SU-DHL-6 (cell line): ENCODE data around the gene FBH1.

Source experiments
- H2AFZ ChIP-seq: fragments of 200-600 bp; sonication (generic); 2 replicates; pipeline ENCODE4 v1.6.1; 2014; ENCODE audit warnings: low read depth, mild to moderate bottlenecking, moderate library complexity, mixed read lengths, antibody characterized with exemption, low read length; ENCODE audit not compliant: severe bottlenecking
- H3F3A ChIP-seq: fragments of 200-600 bp; shearing (Covaris generic); 2 replicates; pipeline ENCODE4 v1.6.0; 2016; ENCODE audit warnings: antibody characterized with exemption, mild to moderate bottlenecking; ENCODE audit not compliant: insufficient read depth
- H3K27ac ChIP-seq: fragments of 200-600 bp; sonication (generic); 2 replicates; pipeline ENCODE4 v1.5.1; 2016; ENCODE audit warnings: low read depth, mild to moderate bottlenecking, low read length, moderate library complexity, mixed read lengths
- H3K27me3 ChIP-seq: fragments of 200-600 bp; sonication (generic), shearing (Covaris generic); 2 replicates; pipeline ENCODE4 v1.6.0; 2014; ENCODE audit warnings: mild to moderate bottlenecking, low read length
- H3K36me3 ChIP-seq: fragments of 200-600 bp; sonication (generic); 2 replicates; pipeline ENCODE4 v1.6.1; 2014; ENCODE audit warnings: mild to moderate bottlenecking, low read length, mixed read lengths
- H3K4me2 ChIP-seq: fragments of 300-600, 200-600 bp; shearing (Covaris generic), sonication (generic); 2 replicates; pipeline ENCODE4 v1.6.0; 2014; ENCODE audit warnings: low read length, low read depth, mild to moderate bottlenecking; ENCODE audit not compliant: poor library complexity, severe bottlenecking
- H3K4me3 ChIP-seq: fragments of 200-600 bp; sonication (generic); 2 replicates; pipeline ENCODE4 v1.5.1; 2014; ENCODE audit warnings: antibody characterized with exemption, low read length, mild to moderate bottlenecking, mixed read lengths; ENCODE audit not compliant: insufficient read depth, poor library complexity, severe bottlenecking
- H3K79me2 ChIP-seq: fragments of 200-600 bp; sonication (generic); 2 replicates; pipeline ENCODE4 v1.6.1; 2014; ENCODE audit warnings: mild to moderate bottlenecking, low read length, moderate library complexity; ENCODE audit not compliant: insufficient read depth
- H3K9ac ChIP-seq: fragments of 200-600 bp; sonication (generic); 2 replicates; pipeline ENCODE4 v1.7.0; 2014; ENCODE audit warnings: mild to moderate bottlenecking, low read length
- H3K9me2 ChIP-seq: fragments of 200-600 bp; sonication (generic); replicated peaks from 2 replicates; pipeline ENCODE4 v1.6.1; 2014; ENCODE audit warnings: low read length; ENCODE audit not compliant: insufficient read depth
- H3K9me3 ChIP-seq: fragments of 200-600 bp; sonication (generic); 2 replicates; pipeline ENCODE4 v1.6.1; 2014; ENCODE audit warnings: low read length, mixed read lengths; ENCODE audit not compliant: insufficient read depth
- H4K20me1 ChIP-seq: fragments of 200-600 bp; sonication (generic); 2 replicates; pipeline ENCODE4 v1.6.1; 2014; ENCODE audit warnings: low read depth, mild to moderate bottlenecking, antibody characterized with exemption, low read length, moderate library complexity, mixed read lengths
- CTCF ChIP-seq: fragments of 200-600 bp; sonication (generic); IDR thresholded peaks from one replicate; pipeline ENCODE4 v1.5.1; 2017; ENCODE audit warnings: antibody characterized with exemption, mild to moderate bottlenecking, low read length, moderate library complexity; ENCODE audit not compliant: insufficient read depth, poor library complexity, severe bottlenecking
- EZH2phosphoT487 ChIP-seq: fragments of 200-600 bp; sonication (generic), shearing (Covaris generic); conservative IDR thresholded peaks from 2 replicates; pipeline ENCODE4 v1.6.1; 2018; ENCODE audit warnings: mild to moderate bottlenecking, antibody characterized with exemption, low read length, moderate library complexity, mixed read lengths

The FBH1 gene

GRCh38 chr10:5898163-5898562, 8.1 kb downstream of the FBH1 start:
- H3K79me2 ChIP-seq, result peaks cover 21% of the 10 kb centered on the region; the same call in 1 of the 2 replicates
- no peaks in the 10 kb centered on the region for H3K9me3 ChIP-seq
- no peaks in the 10 kb centered on the region for H4K20me1 ChIP-seq
- H3K4me2 ChIP-seq, result no peak overlapping the region
- H3K27me3 ChIP-seq, result no peaks in the 10 kb centered on the region
- H3F3A ChIP-seq, result no peaks in the 10 kb centered on the region
- H3K4me3 ChIP-seq, result no peak overlapping the region
- H3K9ac ChIP-seq, result no peak overlapping the region
- TF ChIP-seq EZH2phosphoT487 (no peak), CTCF (no peak)
- no peaks in the 10 kb centered on the region for H3K9me2 ChIP-seq
- no peak overlapping the region for H2AFZ ChIP-seq
- H3K27ac ChIP-seq, result no peak overlapping the region
- no peaks in the 10 kb centered on the region for H3K36me3 ChIP-seq

GRCh38 chr10:5900247-5900646, 10.2 kb downstream of the FBH1 start:
- Histone ChIP-seq H3K4me3 (no peak overlapping the region), H3K79me2 (0 out of 2 replicates have a peak, but pooled peaks cover 11% of the 10 kb centered on the region), H3K36me3 (no peaks in the 10 kb centered on the region), H3K9ac (no peak overlapping the region), H3K27me3 (no peaks in the 10 kb centered on the region), H3K4me2 (no peak overlapping the region), H3K9me2 (no peaks in the 10 kb centered on the region), H4K20me1 (no peaks in the 10 kb centered on the region), H3K9me3 (no peaks in the 10 kb centered on the region), H2AFZ (no peak overlapping the region), H3K27ac (no peak overlapping the region), H3F3A (no peaks in the 10 kb centered on the region)
- TF ChIP-seq EZH2phosphoT487, result no peak
- TF ChIP-seq CTCF, result no peak

GRCh38 chr10:5902511-5903274, 12.7 kb downstream of the FBH1 start:
- Histone ChIP-seq H3K9ac (no peak overlapping the region), H3F3A (no peaks in the 10 kb centered on the region), H3K79me2 (0 out of 2 replicates have a peak, but pooled peaks cover 8% of the 10 kb centered on the region), H3K9me2 (no peaks in the 10 kb centered on the region), H4K20me1 (no peaks in the 10 kb centered on the region), H3K36me3 (no peaks in the 10 kb centered on the region), H3K4me2 (no peak overlapping the region), H3K4me3 (no peak overlapping the region), H2AFZ (no peak overlapping the region), H3K27ac (no peak overlapping the region), H3K9me3 (no peaks in the 10 kb centered on the region), H3K27me3 (no peaks in the 10 kb centered on the region)
- TF ChIP-seq EZH2phosphoT487, result no peak
- TF ChIP-seq CTCF, result no peak
